PC-9 (cell line): Measurements from ENCODE around the gene NKAIN2. TPM values are rescaled to one million over a fixed set of nuclear protein-coding genes. Genes with fewer than 3 reads are reported as not detected.
A peak's percentile ranks its signal among the peaks of the same experiment; 100 is the strongest.

Experiments used
- BruUV-seq: library from RNA; stranded (reverse); fragments of 400-500 nt; replicated peaks from 2 replicates; lab custom pipeline; 2021; lab: Mats Ljungman, UMichigan
- CTCF ChIA-PET: fragments of 300-600 bp; sonication (Branson Sonifier 250); formaldehyde crosslinking; loops from one replicate; lab custom pipeline; 2022; ENCODE audit warnings: antibody characterized with exemption; lab: Charles Lee
- POLR2A ChIA-PET: fragments of 300-600 bp; sonication (Branson Sonifier 250); formaldehyde crosslinking; loops from one replicate; lab custom pipeline; 2022; ENCODE audit warnings: antibody characterized with exemption; ENCODE audit not compliant: unreplicated experiment; lab: Charles Lee
- DNase-seq, 2 experiments: peaks; one replicate each; pipeline versions ENCODE4 v3.0.0 to v3.0.0-alpha.2; 2015 to 2022; ENCODE audit warnings: mixed read lengths in 1 of 2
- H2AFZ ChIP-seq: fragments of 200-600 bp; sonication (generic); 2 replicates; pipeline ENCODE4 v1.8.1; 2017; ENCODE audit warnings: antibody characterized with exemption
- H3F3A ChIP-seq: fragments of 200-600 bp; sonication (generic); 2 replicates; pipeline ENCODE4 v1.8.1; 2017; ENCODE audit warnings: antibody characterized with exemption, mild to moderate bottlenecking, low read depth; ENCODE audit not compliant: insufficient read depth
- H3K27ac ChIP-seq: fragments of 200-600 bp; sonication (generic); 2 replicates; pipeline ENCODE4 v1.6.1; 2016; ENCODE audit warnings: mixed run types
- H3K27me3 ChIP-seq: fragments of 200-600 bp; sonication (generic); 2 replicates; pipeline ENCODE4 v1.6.1; 2016; ENCODE audit warnings: low read depth, mixed run types; ENCODE audit not compliant: insufficient read depth
- H3K36me3 ChIP-seq: fragments of 200-600 bp; sonication (generic); 2 replicates; pipeline ENCODE4 v1.6.1; 2016; ENCODE audit warnings: low read depth, mixed run types
- H3K4me1 ChIP-seq: fragments of 200-600 bp; sonication (generic); replicated peaks from 2 replicates; pipeline ENCODE4 v1.6.1; 2016; ENCODE audit warnings: mixed run types; ENCODE audit not compliant: insufficient read depth
- H3K4me2 ChIP-seq: fragments of 200-600 bp; sonication (generic); 2 replicates; pipeline ENCODE4 v1.6.1; 2017; ENCODE audit warnings: mixed run types
- H3K4me3 ChIP-seq: fragments of 200-600 bp; sonication (generic); 2 replicates; pipeline ENCODE4 v1.6.1; 2016; ENCODE audit warnings: mixed run types
- H3K79me2 ChIP-seq: fragments of 200-600 bp; sonication (generic); 2 replicates; pipeline ENCODE4 v1.6.1; 2017; ENCODE audit warnings: low read depth, mixed run types
- H3K9me2 ChIP-seq: fragments of 200-600 bp; sonication (generic); 2 replicates; pipeline ENCODE4 v1.8.1; 2017; ENCODE audit warnings: mild to moderate bottlenecking; ENCODE audit not compliant: insufficient read depth
- H3K9me3 ChIP-seq: fragments of 200-600 bp; sonication (generic); 2 replicates; pipeline ENCODE4 v1.8.1; 2016; ENCODE audit warnings: low read depth; ENCODE audit not compliant: insufficient read depth
- H4K20me1 ChIP-seq: fragments of 200-600 bp; sonication (generic); 2 replicates; pipeline ENCODE4 v1.8.1; 2017; ENCODE audit not compliant: insufficient read depth
- CTCF ChIP-seq: fragments of 200-600 bp; sonication (generic); conservative IDR thresholded peaks from 2 replicates; pipeline ENCODE4 v1.6.1; 2017; ENCODE audit warnings: mixed run types, antibody characterized with exemption, mild to moderate bottlenecking, moderate library complexity
- EZH2 ChIP-seq: fragments of 200-600 bp; sonication (generic); IDR thresholded peaks from 2 replicates; pipeline ENCODE4 v1.8.0; 2017; ENCODE audit warnings: antibody characterized with exemption, low read depth
- intact Hi-C: fragments of 100-400 bp; cut with micrococcal nuclease; formaldehyde crosslinking; loops from one replicate; pipeline ENCODE4 v1.10.0; 2022; ENCODE audit not compliant: unreplicated experiment
- total RNA-seq: library from RNA; stranded (reverse); gene quantifications from 2 replicates; pipeline ENCODE4 v1.2.3, GENCODE V29; 2021

The NKAIN2 gene
- total RNA-seq, 1 experiment from 2014 or later, result not detected

- ChIA-PET CTCF (no interaction called here), POLR2A (no interaction called here)
- BruUV-seq, result no TSS peak
These were observed 836.8 kb downstream of the NKAIN2 start for GRCh38 chr6:124640432-124640831.

GRCh38 chr6:124655866-124656265 is 852.2 kb downstream of the NKAIN2 start:
- no TSS peak for BruUV-seq
- intact Hi-C loops, result no loop called here
- Histone ChIP-seq H3K9me2 (no peaks in the 10 kb centered on the region), H2AFZ (no peak overlapping the region), H3F3A (no peaks in the 10 kb centered on the region), H3K4me3 (no peak overlapping the region), H3K27ac (no peak overlapping the region), H3K27me3 (no peaks in the 10 kb centered on the region), H3K36me3 (no peaks in the 10 kb centered on the region), H3K4me1 (no peaks in the 10 kb centered on the region), H3K9me3 (no peaks in the 10 kb centered on the region), H4K20me1 (no peaks in the 10 kb centered on the region), H3K4me2 (no peak overlapping the region), H3K79me2 (no peaks in the 10 kb centered on the region)
- TF ChIP-seq EZH2 (no peak), CTCF (no peak)
- ChIA-PET POLR2A (no interaction called here), CTCF (no interaction called here)
- no peak for DNase-seq

More at GRCh38 chr6:124640432-124640831, 836.8 kb downstream of the NKAIN2 start:
- H3K27me3 ChIP-seq, result no peaks in the 10 kb centered on the region
- H4K20me1 ChIP-seq, result no peaks in the 10 kb centered on the region
- H3K9me2 ChIP-seq, result no peaks in the 10 kb centered on the region; the same call in 1 of the 2 replicates
- no peak overlapping the region for H3K4me3 ChIP-seq
- H3K4me1 ChIP-seq, result no peaks in the 10 kb centered on the region
- TF ChIP-seq CTCF (no peak), EZH2 (no peak)
- no peak overlapping the region for H3K27ac ChIP-seq
- H3K4me2 ChIP-seq, result no peak overlapping the region
- H3K79me2 ChIP-seq, result no peaks in the 10 kb centered on the region
- H3K36me3 ChIP-seq, result no peaks in the 10 kb centered on the region
- intact Hi-C loops, result no loop called here
- H3K9me3 ChIP-seq, result no peaks in the 10 kb centered on the region
- no peaks in the 10 kb centered on the region for H3F3A ChIP-seq
- DNase-seq, result no peak
- H2AFZ ChIP-seq, result 0 out of 2 replicates have a peak overlapping the region, but pooled peaks have one; percentile 20

DNA sequence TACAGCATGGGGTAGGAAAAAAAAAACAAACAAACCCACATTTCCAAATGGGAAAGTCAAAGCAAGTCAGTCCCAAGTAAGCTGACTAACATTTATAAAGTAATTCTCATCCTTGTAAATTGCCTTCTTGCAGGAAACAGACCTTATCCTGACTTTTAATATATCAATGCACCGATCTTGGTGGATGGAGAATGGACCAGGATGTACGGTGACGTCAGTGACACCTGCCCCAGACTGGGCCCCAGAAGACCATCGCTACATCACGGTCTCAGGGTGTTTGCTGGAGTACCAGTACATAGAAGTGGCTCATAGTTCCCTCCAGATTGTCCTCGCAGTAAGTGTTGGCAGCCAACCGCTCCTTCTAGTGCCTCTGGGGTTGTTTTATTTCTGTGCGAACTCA is 854.4 kb downstream of the NKAIN2 start:
- TF ChIP-seq EZH2 (no peak), CTCF (no peak)
- CTCF ChIA-PET, result no interaction called here
- H4K20me1 ChIP-seq, result no peaks in the 10 kb centered on the region
- no peaks in the 10 kb centered on the region for H3K9me3 ChIP-seq
- intact Hi-C loops, result no loop called here
- no peaks in the 10 kb centered on the region for H3K79me2 ChIP-seq
- H3K9me2 ChIP-seq, result no peaks in the 10 kb centered on the region
- no peaks in the 10 kb centered on the region for H3F3A ChIP-seq
- no peaks in the 10 kb centered on the region for H3K4me1 ChIP-seq
- H3K27me3 ChIP-seq, result no peaks in the 10 kb centered on the region
- H2AFZ ChIP-seq, result no peak overlapping the region
- no peak overlapping the region for H3K4me3 ChIP-seq
- H3K27ac ChIP-seq, result no peak overlapping the region
- no TSS peak for BruUV-seq
- no peaks in the 10 kb centered on the region for H3K36me3 ChIP-seq
- H3K4me2 ChIP-seq, result no peak overlapping the region
- POLR2A ChIA-PET, result no interaction called here
- no peak for DNase-seq
